ENCODE results near the gene NUP107.

Gene NUP107

GRCh38 chr12:68749443-68749842 is 62.7 kb downstream of the NUP107 start:
- H3K4me3 ChIP-seq (replicated peaks; ENCODE audit: low read depth, low read length), result no peak overlapping the region
- DNase-seq (ENCODE audit: low read depth), result no peak
- no peak for TF ChIP-seq CTCF (IDR thresholded peaks at IDR 0.05; ENCODE audit: low read length, missing control alignments)

DNA sequence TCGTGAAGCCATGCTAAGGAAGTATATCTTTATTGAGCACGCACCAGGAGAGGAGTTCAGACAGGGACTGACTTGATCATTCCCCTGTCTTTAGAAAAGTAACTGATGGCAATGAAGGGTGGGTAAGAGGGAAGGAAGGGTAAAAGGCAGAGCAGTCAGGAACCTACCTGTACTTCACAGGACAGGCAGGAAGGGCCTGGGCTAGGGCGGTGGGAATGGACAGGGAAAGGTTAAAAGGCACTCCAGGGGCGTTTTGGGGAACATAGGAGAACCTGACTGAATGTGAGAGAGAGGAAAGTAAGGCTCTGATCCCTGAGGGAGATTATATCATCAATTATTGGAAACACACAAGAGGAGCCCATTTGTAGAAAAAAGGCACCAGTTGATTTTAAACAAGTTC is 63.1 kb downstream of the NUP107 start:
- no peak overlapping the region for H3K4me3 ChIP-seq (replicated peaks; ENCODE audit: low read depth, low read length)
- DNase-seq (ENCODE audit: low read depth), result no peak
- no peak for TF ChIP-seq CTCF (IDR thresholded peaks at IDR 0.05; ENCODE audit: low read length, missing control alignments)

DNA sequence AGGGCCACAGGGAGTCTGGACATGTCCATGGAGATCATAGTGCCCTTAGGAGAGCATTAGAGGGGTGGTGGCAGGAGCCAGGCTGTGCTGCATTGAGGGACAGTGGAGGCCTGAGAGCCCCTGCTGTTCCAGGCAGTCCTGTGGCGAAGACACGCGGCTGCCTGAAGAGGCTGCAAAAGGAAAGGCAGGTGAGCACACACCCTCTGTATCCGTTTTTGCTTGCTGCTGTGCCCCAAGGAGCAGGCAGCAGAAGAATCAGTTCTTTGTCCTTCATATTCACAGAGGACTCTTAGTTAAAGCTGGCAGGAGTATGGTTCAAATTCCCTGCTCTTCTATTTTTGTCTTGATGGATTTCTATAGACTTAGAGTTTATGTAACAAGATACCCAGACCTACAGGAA is 63.7 kb downstream of the NUP107 start:
- no peak overlapping the region for H3K4me3 ChIP-seq (replicated peaks; ENCODE audit: low read depth, low read length)
- TF ChIP-seq CTCF (IDR thresholded peaks at IDR 0.05; ENCODE audit: low read length, missing control alignments), result no peak
- no peak for DNase-seq (ENCODE audit: low read depth)

DNA sequence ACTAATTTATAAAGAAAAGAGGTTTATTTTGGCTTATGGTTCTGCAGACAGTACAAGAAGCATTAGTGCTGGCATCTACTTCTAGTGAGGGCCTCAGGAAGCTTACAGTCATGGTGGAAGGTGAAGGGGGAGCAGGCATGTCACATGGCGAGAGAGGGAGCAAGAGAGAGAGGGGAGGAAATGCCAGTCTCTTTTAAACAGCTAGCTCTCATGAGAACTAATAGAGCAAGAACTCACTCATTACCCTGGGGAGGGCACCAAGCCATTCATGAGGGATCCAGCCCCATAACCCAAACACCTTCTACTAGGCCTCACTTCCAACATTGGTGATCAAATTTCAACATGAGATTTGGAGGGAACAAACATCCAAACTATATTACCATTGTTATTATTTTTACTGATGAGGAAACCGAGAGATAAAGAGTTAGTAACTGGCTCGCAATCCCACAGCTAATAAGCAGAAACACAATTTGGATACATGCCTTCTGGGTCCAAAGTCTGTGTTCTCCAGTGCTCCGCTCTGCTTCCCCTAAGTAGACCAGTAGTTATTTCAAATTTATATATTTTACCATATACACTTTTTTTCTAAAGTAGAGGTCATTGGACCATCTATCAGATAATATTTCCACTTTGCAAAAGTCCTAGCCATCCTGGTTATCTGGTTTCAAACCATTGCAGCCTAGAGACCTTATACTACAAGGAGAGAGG is 68.9 kb downstream of the NUP107 start:
- no peak overlapping the region for H3K4me3 ChIP-seq (replicated peaks; ENCODE audit: low read depth, low read length)
- no peak for DNase-seq (ENCODE audit: low read depth)
- no peak for TF ChIP-seq CTCF (IDR thresholded peaks at IDR 0.05; ENCODE audit: low read length, missing control alignments)

- no peak overlapping the region for H3K4me3 ChIP-seq (replicated peaks; ENCODE audit: low read depth, low read length)
- DNase-seq (ENCODE audit: low read depth), result no peak
- no peak for TF ChIP-seq CTCF (IDR thresholded peaks at IDR 0.05; ENCODE audit: low read length, missing control alignments)
These were observed 73.1 kb downstream of the NUP107 start for GRCh38 chr12:68759852-68760251.

- no peak for TF ChIP-seq CTCF (IDR thresholded peaks at IDR 0.05; ENCODE audit: low read length, missing control alignments)
- DNase-seq (ENCODE audit: low read depth), result no peak
- H3K4me3 ChIP-seq (replicated peaks; ENCODE audit: low read depth, low read length), result no peak overlapping the region
These were observed 74.1 kb downstream of the NUP107 start for GRCh38 chr12:68760806-68761441.

DNA sequence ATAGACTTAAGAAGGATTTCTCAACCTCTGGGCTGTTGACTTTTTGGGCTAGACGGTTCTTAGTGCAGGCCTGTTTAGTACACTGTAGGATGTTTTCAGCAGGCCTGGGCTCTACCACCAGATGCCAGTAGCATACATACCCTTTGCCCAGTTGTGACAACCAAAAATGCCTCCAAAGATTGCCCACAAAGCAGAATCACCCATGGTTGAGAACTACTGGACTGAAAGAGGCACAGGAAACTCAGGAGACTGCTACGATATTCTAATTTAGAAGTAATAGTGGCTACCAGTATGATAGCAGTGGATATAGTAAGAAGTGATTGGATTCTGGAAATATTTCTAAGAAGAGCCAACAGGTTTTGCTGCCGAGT is 74.6 kb downstream of the NUP107 start:
- no peak for TF ChIP-seq CTCF (IDR thresholded peaks at IDR 0.05; ENCODE audit: low read length, missing control alignments)
- no peak for DNase-seq (ENCODE audit: low read depth)
- H3K4me3 ChIP-seq (replicated peaks; ENCODE audit: low read depth, low read length), result no peak overlapping the region

Data from fibroblast of pulmonary artery (primary cell).